SK-N-SH (cell line): ENCODE results near the gene TYROBP. TPM values are rescaled to one million over a fixed set of nuclear protein-coding genes. Genes with fewer than 3 reads are reported as not detected.

Experiments
- CTCF ChIA-PET: fragments of 300-600, 350-600 bp; formaldehyde crosslinking; extraction: SDS; loops from one replicate; lab custom pipeline; 2021; lab: Yijun Ruan, JAX
- POLR2A ChIA-PET: fragments of 350-600 bp; sonication (Branson Sonifier 250); formaldehyde crosslinking; extraction: SDS; loops from one replicate; lab custom pipeline; 2020; ENCODE audit warnings: antibody characterized with exemption, inconsistent platforms; lab: Yijun Ruan, JAX
- DNase-seq: peaks from one replicate; pipeline ENCODE4 v3.0.0; 2012
- H2AFZ ChIP-seq: fragments of 200-600 bp; sonication (generic); 2 replicates; pipeline ENCODE4 v1.8.1; 2016; ENCODE audit warnings: antibody characterized with exemption, mild to moderate bottlenecking, low read depth
- H3F3A ChIP-seq: fragments of 200-600 bp; sonication (generic); replicated peaks from 2 replicates; pipeline ENCODE3; 2016; ENCODE audit warnings: antibody characterized with exemption, mild to moderate bottlenecking; ENCODE audit not compliant: insufficient read depth
- H3K27ac ChIP-seq, 2 experiments: fragments of 200-500 bp in 1 of 2; fragments of 200-600 bp in 1 of 2; sonication (Bioruptor generic) in 1 of 2; sonication (generic), shearing (Covaris generic) in 1 of 2; 2 replicates each; pipeline versions ENCODE4 v1.5.1 to v1.6.1; 2014 to 2016; ENCODE audit warnings: low read depth in 2 of 2, inconsistent platforms in 1 of 2, low read length in 1 of 2, mild to moderate bottlenecking in 1 of 2, mixed read lengths in 1 of 2
- H3K27me3 ChIP-seq: fragments of 200-600 bp; sonication (generic), shearing (Covaris generic); 2 replicates; pipeline ENCODE4 v1.6.1; 2016; ENCODE audit warnings: mixed run types; ENCODE audit not compliant: insufficient read depth
- H3K36me3 ChIP-seq, 2 experiments: fragments of 200-500 bp in 1 of 2; fragments of 200-600 bp in 1 of 2; sonication (Bioruptor generic) in 1 of 2; sonication (generic) in 1 of 2; replicated peaks in 1 of 2; 2 replicates each; pipeline versions ENCODE3 to v1.5.1; 2014 to 2016; ENCODE audit warnings: low read length in 1 of 2, mild to moderate bottlenecking in 1 of 2; ENCODE audit not compliant: insufficient read depth in 2 of 2, control insufficient read depth in 1 of 2
- H3K4me1 ChIP-seq, 2 experiments: fragments of 200-500 bp in 1 of 2; fragments of 200-600 bp in 1 of 2; sonication (Bioruptor generic) in 1 of 2; sonication (generic), shearing (Covaris generic) in 1 of 2; 2 replicates each; pipeline versions ENCODE4 v1.5.1 to v1.6.1; 2014 to 2016; ENCODE audit warnings: low read depth in 1 of 2, low read length in 1 of 2, mixed run types in 1 of 2; ENCODE audit not compliant: insufficient read depth in 2 of 2, control insufficient read depth in 1 of 2
- H3K4me2 ChIP-seq: fragments of 200-600 bp; sonication (generic), shearing (Covaris generic); 2 replicates; pipeline ENCODE4 v1.6.1; 2017; ENCODE audit warnings: mixed run types
- H3K4me3 ChIP-seq, 2 experiments: fragments of 200-500 bp in 1 of 2; fragments of 200-600 bp in 1 of 2; sonication (Bioruptor generic) in 1 of 2; sonication (generic), shearing (Covaris generic) in 1 of 2; 2 replicates each; pipeline versions ENCODE4 v1.5.1 to v1.8.1; 2014 to 2016; ENCODE audit warnings: low read depth in 2 of 2, inconsistent platforms in 1 of 2, low read length in 1 of 2, mild to moderate bottlenecking in 1 of 2, mixed read lengths in 1 of 2, moderate library complexity in 1 of 2
- H3K79me2 ChIP-seq: fragments of 200-600 bp; sonication (generic); 2 replicates; pipeline ENCODE4 v1.8.1; 2017; ENCODE audit warnings: mild to moderate bottlenecking; ENCODE audit not compliant: insufficient read depth
- H3K9ac ChIP-seq: fragments of 200-600 bp; sonication (generic); 2 replicates; pipeline ENCODE4 v1.6.1; 2017; ENCODE audit warnings: mixed run types
- H3K9me2 ChIP-seq: fragments of 200-600 bp; sonication (generic); 2 replicates; pipeline ENCODE4 v1.6.1; 2017; ENCODE audit warnings: mixed run types
- H3K9me3 ChIP-seq: fragments of 200-600 bp; sonication (generic); 2 replicates; pipeline ENCODE4 v1.6.1; 2017; ENCODE audit warnings: mixed run types, mild to moderate bottlenecking, moderate library complexity
- H4K20me1 ChIP-seq: fragments of 200-600 bp; sonication (generic); 2 replicates; pipeline ENCODE4 v1.6.1; 2017; ENCODE audit warnings: mild to moderate bottlenecking, mixed run types; ENCODE audit not compliant: insufficient read depth
- CHD2 ChIP-seq: fragments of 150-350 bp; IDR thresholded peaks from 2 replicates; pipeline ENCODE4 v1.6.1; 2018; ENCODE audit warnings: low read length; ENCODE audit not compliant: partially characterized antibody
- ELF1 ChIP-seq: IDR thresholded peaks from 2 replicates; pipeline ENCODE4 v1.4.0; 2012
- GABPA ChIP-seq: IDR thresholded peaks from 2 replicates; pipeline ENCODE4 v1.4.0; 2012; ENCODE audit warnings: low read depth, mild to moderate bottlenecking
- GATA2 ChIP-seq: sonication (generic); formaldehyde crosslinking; IDR thresholded peaks from 2 replicates; pipeline ENCODE4 v1.5.0; 2020; ENCODE audit warnings: mild to moderate bottlenecking, missing genetic modification reagents
- JUND ChIP-seq: IDR thresholded peaks from 2 replicates; pipeline ENCODE4 v1.4.0; 2012
- MEF2A ChIP-seq: IDR thresholded peaks from 2 replicates; pipeline ENCODE4 v1.4.0; 2012; ENCODE audit warnings: low read depth, borderline replicate concordance
- MXI1 ChIP-seq: IDR thresholded peaks from 2 replicates; pipeline ENCODE4 v1.6.1; 2012; ENCODE audit warnings: mild to moderate bottlenecking, low read depth, low read length, improper control_type of control experiment
- RAD21 ChIP-seq: IDR thresholded peaks from 2 replicates; pipeline ENCODE4 v1.6.1; 2012; ENCODE audit warnings: mild to moderate bottlenecking, low read length
- RCOR1 ChIP-seq: fragments of 150-350 bp; IDR thresholded peaks from 2 replicates; pipeline ENCODE4 v1.6.1; 2017; ENCODE audit warnings: antibody characterized with exemption, low read length
- REST ChIP-seq: IDR thresholded peaks from 2 replicates; pipeline ENCODE4 v1.6.1; 2012; ENCODE audit warnings: mild to moderate bottlenecking, low read depth, low read length, moderate library complexity
- RXRA ChIP-seq: IDR thresholded peaks from 2 replicates; pipeline ENCODE4 v1.4.0; 2012; ENCODE audit warnings: low read depth, mild to moderate bottlenecking, borderline replicate concordance
- SIN3A ChIP-seq: IDR thresholded peaks from 2 replicates; pipeline ENCODE4 v1.6.1; 2012; ENCODE audit warnings: low read depth, mild to moderate bottlenecking, low read length, moderate library complexity, borderline replicate concordance
- SMC3 ChIP-seq: IDR thresholded peaks from 2 replicates; pipeline ENCODE4 v1.6.1; 2012; ENCODE audit warnings: low read depth, low read length, improper control_type of control experiment
- TEAD4 ChIP-seq: IDR thresholded peaks from 2 replicates; pipeline ENCODE4 v1.4.0; 2012; ENCODE audit warnings: mild to moderate bottlenecking, borderline replicate concordance; ENCODE audit not compliant: insufficient read depth
- USF2 ChIP-seq: fragments of 150-350 bp; IDR thresholded peaks from 2 replicates; pipeline ENCODE4 v1.6.1; 2017; ENCODE audit warnings: antibody characterized with exemption, low read length, low read depth, borderline replicate concordance
- YY1 ChIP-seq: IDR thresholded peaks from 2 replicates; pipeline ENCODE4 v1.4.0; 2012; ENCODE audit warnings: low read depth, mild to moderate bottlenecking
- ZBTB33 ChIP-seq: IDR thresholded peaks from 2 replicates; pipeline ENCODE4 v1.4.0; 2012; ENCODE audit warnings: low read depth, borderline replicate concordance
- WGBS: methylation state at CpG from one replicate; pipeline ENCODE4 v1.1.6; 2017; ENCODE audit warnings: low lambda C conversion rate; 5-methylcytosine and 5-hydroxymethylcytosine counted together
- polyA plus RNA-seq, 3 experiments: library from polyadenylated mRNA; depleted of rRNA; stranded (reverse); fragments of >200 nt; gene quantifications; 2 replicates each; pipeline ENCODE4 v1.2.3, GENCODE V29; 2012
- TF ChIP-seq, protein P1 (sequence below): fragments of 150-350 bp; IDR thresholded peaks from 2 replicates; pipeline ENCODE4 v1.6.1; 2016; ENCODE audit warnings: mild to moderate bottlenecking, low read depth, low read length

TYROBP gene
- polyA plus RNA-seq, 1 of the 3 experiments (the other 2 are of a cell fraction), result not detected

- H3K4me1 ChIP-seq, result no peaks in the 10 kb centered on the region
- H4K20me1 ChIP-seq, result no peaks in the 10 kb centered on the region
- 62% methylated on average over 11 of the region's 11 CpGs for WGBS
- no peaks in the 10 kb centered on the region for H3K79me2 ChIP-seq
- H3K4me2 ChIP-seq, result no peak overlapping the region
- no peaks in the 10 kb centered on the region for H3K36me3 ChIP-seq
- H3K9me3 ChIP-seq, result no peaks in the 10 kb centered on the region
- DNase-seq, result no peak
- no peaks in the 10 kb centered on the region for H3F3A ChIP-seq
- H3K27me3 ChIP-seq, result peaks cover 15% of the 10 kb centered on the region; the same call in 1 of the 2 replicates
- H3K4me3 ChIP-seq, result no peak overlapping the region
- CTCF ChIA-PET, result no interaction called here
- H3K9ac ChIP-seq, result no peak overlapping the region
- TF ChIP-seq SIN3A, result no peak
- TF ChIP-seq GATA2, result no peak
- TF ChIP-seq TEAD4, result no peak
- no peak for TF ChIP-seq MEF2A
- TF ChIP-seq ZBTB33, result no peak
- TF ChIP-seq REST, result no peak
- TF ChIP-seq YY1, result no peak
- TF ChIP-seq, protein P1, sequence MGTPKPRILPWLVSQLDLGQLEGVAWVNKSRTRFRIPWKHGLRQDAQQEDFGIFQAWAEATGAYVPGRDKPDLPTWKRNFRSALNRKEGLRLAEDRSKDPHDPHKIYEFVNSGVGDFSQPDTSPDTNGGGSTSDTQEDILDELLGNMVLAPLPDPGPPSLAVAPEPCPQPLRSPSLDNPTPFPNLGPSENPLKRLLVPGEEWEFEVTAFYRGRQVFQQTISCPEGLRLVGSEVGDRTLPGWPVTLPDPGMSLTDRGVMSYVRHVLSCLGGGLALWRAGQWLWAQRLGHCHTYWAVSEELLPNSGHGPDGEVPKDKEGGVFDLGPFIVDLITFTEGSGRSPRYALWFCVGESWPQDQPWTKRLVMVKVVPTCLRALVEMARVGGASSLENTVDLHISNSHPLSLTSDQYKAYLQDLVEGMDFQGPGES, result no peak
- no peak for TF ChIP-seq ELF1
- no peak for TF ChIP-seq CHD2
- no peak for TF ChIP-seq USF2
- TF ChIP-seq MXI1, result no peak
- no peak for TF ChIP-seq JUND
- no peak for TF ChIP-seq GABPA
- TF ChIP-seq RXRA, result no peak
- TF ChIP-seq SMC3, result no peak
- TF ChIP-seq RCOR1, result no peak
- no peak for TF ChIP-seq RAD21
- POLR2A ChIA-PET, result no interaction called here
- no peaks in the 10 kb centered on the region for H3K9me2 ChIP-seq
- no peak overlapping the region for H2AFZ ChIP-seq
- no peak overlapping the region for H3K27ac ChIP-seq
Measured at GRCh38 chr19:35919306-35919705, 11.2 kb upstream of the TYROBP start.
